GM21423 (cell line): ENCODE data around the gene AKAP10.
"Not testable (repeated sequence)": the region's sequence is repeated elsewhere in the genome, so short reads cannot be mapped to it uniquely, and the experiment has no call there.

ENCODE experiments used
- ATAC-seq: cut with Tn5 transposase; IDR thresholded peaks from one replicate; pipeline ENCODE4 v1.9.1; 2021; ENCODE audit warnings: mild to moderate bottlenecking, moderate library complexity; ENCODE audit not compliant: unreplicated experiment

Gene AKAP10

DNA sequence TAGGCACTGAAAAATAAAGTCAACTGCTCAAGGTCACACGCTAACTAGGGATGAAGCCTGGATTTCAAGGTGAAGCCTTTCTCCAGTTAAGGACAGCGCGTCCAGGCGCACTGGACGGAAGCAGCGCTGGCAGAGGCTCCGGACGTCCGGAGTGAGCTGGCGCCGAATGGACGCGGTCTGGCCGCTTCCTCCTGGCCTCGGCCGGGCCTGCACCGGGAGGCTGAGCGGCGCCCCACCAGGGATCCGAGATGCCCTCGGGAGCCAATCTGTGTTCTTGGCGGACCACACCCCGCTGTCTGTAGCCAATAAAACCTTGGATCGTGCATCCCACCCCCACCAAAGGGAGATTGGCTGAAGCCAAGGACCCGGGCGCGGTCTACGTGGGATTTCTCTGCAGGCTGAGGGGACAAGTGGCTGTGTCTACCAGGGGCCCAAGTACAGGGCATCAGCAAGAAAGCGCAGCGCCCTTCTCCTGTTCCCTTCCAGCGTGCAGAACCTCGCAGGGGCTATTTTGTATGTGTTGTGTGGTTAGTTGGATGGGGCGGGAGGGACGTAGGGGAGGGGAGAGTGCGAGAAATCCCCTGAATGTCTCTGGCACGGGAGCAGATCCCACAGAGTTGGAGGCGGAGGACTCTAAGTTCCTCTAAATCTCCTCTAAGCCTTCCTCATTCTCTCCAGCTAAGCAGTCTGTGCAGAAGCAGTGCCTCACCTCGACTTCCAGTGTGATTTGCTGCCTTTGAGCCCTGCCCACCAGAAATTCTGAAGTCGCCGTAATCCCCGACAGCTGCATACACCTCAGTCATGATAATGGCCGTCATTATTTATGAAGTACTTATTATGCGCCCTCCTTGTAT, 2.5 kb upstream of the AKAP10 start:
- ATAC-seq, result no peak

DNA sequence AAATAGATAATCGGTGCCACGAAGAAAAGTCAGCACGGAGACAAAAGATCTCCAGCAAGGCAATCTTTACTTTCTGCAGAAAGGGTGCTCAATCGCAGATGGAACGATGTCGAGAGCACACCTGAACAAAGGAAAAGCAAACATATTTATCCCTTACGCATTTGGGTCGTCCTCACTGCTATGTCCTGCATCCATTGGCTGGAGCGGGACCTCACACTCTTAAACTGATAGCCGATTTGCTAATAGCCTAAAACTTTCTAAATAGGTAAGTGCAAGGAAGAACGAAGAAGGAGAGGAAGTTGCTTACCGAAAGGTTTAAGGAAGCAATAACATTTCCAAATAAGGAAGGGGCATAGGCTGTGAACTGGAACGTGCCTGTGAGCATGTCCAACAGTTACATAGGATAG, 1.2 kb upstream of the AKAP10 start:
- no peak for ATAC-seq

DNA sequence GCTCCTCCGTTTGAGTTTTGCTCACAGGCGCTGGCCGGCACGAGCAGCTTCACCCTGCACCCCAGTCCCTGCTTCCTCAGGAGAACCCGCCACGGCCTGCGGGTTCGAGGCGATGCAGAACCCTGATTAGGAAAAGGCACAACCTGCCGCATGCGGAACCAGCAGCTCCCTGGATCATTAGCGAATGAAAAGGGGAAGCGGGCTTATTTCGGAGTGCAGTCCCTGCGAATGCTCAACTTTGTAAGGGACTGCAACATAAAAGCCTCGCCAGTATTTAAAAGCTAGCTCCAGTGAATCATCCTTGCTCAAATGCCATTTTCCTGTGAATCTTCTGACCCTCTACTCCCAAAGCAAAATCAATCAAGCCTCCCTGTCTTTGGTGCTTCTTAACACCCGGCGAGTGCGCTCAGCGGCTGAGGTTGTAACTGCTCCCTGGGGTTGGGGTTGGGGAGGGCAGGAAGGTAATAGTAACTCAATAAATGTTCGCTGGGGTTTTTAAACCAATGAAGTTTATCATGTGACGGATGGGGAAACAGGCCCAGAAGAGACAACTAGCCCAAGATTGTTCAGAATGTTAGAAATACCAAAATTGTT, 678 bp upstream of the AKAP10 start:
- ATAC-seq, result peak; percentile 36

DNA sequence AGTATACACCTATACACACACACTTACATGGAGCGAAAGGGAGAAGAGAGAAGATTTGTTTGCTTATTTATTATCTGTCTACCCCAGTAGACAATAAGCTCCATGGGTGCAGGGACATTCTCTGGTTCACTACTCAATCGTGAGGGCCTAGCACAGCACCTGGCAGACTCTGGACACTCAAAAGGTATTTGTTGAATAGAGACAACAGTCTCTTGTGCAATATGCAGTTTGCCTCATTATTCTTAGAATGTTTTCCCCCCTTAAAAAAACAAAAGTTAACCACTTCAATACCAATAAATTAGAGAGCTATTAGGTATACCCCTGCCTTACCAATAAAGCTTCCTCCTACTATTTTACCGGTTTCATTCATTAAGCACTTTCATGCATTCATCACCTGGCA, 2.0 kb downstream of the AKAP10 start:
- ATAC-seq, result no peak

DNA sequence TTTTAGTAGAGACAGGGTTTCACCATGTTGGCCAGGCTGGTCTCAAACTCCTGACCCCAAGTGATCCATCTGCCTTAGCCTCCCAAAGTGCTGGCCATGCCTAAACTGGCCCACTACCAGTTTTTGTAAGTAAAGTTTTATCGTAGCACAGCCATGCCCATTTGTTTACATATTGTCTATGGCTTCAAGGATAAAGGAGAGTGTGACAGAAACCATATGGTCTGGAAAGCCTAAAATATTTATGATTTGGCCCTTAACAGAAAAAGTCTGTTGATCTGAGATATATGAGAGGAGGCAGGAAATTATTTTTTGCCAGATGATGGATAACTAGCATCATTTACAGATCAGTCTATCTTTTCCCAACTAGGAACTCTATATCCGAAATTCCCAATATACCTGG, 4.5 kb downstream of the AKAP10 start:
- ATAC-seq, result no peak

DNA sequence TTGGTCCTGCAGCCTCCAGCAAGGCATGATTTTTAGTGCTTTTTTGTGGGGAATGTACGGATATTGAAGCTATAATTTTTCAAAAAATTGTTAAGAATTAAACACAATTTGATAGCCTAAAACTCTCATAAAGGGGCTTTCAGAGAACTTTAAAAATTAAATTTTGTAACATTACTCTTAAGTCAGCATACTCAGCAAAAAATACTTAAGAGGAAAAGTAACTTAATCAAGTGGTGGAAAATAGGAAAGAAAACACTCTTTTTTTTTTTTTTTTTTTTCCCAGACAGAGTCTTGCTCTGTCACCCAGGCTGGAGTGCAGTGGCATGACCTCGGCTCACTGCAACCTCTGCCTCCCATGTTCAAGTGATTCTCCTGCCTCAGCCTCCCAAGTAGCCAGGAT, 14.7 kb downstream of the AKAP10 start:
- not testable (repeated sequence) for ATAC-seq

DNA sequence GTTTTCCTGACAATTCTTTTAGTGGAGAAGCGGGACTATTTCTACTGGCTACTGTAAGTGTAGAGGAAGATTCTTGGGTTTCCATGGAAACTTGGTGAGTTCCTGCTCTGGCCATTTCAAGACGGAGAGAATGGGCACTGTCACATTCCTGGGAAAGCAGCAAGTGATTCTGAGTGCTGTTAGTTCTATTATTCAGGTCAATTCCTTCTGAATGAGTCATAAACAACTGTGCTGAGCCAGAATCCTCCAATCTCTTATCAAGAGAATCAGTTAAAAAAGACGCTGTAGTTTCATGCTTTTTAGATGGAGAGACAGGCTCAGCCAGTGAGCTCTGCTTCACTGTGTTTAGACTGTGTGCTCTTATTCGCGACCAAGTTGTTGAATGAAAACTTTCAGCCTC, 19.6 kb downstream of the AKAP10 start:
- no peak for ATAC-seq

DNA sequence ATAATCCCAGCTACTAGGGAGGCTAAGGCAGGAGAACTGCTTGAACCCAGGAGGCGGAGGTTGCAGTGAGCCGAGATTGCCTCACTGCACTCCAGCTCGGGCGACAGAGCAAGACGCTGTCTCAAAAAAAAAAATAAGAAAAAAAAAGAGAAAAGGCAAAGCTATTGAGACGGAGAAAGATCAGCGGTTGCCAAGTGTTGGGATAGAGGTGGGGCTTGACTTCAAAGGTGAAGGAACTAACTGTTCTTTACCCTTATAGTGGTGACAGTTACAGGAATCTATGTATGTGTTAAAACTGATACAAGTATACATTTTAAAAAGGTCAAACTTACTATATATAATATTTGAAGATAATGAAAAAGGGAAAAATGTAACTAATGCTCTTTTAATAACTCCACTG, 22.5 kb downstream of the AKAP10 start:
- no peak for ATAC-seq

DNA sequence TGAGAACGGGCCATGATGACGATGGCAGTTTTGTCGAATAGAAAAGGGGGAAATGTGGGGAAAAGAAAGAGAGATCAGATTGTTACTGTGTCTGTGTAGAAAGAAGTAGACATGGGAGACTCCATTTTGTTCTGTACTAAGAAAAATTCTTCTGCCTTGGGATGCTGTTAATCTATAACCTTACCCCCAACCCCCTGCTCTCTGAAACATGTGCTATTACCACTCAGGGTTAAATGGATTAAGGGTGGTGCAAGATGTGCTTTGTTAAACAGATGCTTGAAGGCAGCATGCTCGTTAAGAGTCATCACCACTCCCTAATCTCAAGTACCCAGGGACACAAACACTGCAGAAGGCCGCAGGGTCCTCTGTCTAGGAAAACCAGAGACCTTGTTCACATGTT, 26.2 kb downstream of the AKAP10 start:
- ATAC-seq, result not testable (repeated sequence)

DNA sequence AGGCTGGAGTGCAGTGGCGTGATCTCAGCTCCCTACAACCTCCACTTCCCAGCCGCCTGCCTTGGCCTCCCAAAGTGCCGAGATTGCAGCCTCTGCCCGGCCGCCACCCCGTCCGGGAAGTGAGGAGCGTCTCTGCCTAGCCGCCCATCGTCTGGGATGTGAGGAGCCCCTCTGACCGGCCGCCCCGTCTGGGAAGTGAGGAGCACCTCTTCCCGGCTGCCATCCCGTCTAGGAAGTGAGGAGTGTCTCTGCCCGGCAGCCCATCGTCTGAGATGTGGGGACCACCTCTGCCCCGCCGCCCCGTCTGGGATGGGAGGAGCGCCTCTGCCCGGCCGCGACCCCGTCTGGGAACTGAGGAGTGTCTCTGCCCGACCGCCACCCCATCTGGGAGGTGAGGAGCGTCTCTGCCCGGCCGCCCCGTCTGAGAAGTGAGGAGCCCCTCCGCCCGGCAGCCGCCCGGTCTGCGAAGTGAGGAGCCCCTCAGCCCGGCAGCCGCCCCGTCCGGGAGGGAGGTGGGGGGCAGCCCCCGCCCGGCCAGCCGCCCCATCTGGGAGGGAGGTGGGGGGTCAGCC, 26.9 kb downstream of the AKAP10 start:
- not testable (repeated sequence) for ATAC-seq

DNA sequence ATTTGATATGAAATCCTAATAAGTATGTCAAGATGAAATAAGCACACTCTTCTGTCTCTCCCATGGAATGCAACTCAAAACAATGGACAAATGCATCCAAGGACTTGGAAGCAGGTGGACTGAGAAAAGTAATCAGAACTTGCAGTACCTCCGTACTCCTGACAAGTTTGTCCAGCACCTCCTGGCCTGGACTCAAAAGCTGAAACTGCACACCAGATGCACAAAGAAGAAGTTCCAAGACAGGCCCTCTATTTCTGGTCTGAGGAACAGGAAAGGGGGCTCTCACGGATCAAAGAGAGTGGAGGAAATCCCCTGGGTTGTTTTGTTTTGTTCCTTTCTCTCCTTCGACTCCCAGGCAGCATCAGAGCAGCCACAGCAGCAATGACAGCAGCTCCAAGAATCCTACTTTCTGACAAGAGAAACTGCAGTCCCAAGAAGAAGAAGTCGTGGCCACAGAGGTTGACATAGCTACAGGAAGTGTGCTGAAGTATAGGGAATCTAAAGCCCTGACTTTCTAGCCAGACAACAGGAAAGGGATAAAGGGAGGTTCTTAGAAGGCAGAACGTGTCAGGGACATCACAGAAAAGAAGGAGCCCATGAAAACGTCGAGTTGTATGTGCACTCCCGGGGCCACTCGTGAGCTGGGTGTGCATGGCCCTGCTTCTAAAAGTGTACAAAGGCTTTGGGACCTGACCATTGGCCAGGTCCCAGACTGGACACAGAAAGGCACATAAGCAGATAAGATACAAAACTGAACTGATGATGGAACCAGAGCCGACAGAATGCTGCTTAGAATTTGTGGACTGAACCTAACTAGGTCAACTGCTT, 29.3 kb downstream of the AKAP10 start:
- no peak for ATAC-seq

DNA sequence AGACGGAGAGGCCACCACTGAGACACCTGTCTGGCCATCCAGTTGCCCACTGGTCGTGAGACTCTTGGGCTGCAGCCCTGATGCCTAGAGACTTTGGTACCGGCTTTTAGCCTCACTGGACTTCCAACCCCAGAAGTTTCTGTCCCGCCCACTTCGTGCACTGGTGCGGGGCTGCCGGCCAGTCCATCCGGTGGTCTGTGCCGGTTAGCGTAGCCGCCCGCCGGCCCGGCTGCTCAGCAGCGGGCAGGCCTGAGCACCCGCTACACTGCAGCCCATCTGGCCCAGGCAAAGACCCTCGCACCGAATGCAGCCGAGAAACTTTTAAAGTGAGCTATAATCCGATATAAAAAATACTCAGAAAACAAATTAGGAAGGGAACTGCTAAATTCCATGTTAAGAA, 30.7 kb downstream of the AKAP10 start:
- ATAC-seq, result no peak

DNA sequence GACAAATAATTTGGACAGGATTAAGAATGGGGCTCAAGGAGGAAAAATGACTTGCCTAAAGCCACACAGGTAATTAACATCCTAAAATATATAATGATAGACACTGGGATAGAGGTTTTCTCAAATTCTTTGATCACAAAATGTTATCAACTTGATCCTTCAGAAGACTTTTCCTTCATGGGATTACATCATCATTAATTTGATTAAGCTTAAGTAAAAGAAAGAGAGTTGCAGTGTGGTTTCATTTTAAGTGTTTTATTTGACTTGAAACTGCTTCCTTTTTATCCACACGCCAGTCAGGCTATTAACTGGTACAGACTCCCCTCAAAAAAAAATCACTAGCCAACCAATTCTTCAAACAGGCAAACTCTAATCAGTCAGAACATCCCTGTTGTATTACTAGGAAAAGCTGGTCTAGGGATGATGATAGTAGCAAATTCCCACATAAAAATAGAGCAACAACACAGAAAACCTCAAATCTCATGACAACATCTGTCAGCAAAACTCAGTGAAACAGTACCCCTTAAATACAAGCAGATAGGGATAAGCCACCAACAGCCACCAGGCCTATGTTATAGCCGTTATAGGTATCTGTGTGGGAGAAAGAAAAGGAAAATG, 32.5 kb downstream of the AKAP10 start:
- no peak for ATAC-seq

DNA sequence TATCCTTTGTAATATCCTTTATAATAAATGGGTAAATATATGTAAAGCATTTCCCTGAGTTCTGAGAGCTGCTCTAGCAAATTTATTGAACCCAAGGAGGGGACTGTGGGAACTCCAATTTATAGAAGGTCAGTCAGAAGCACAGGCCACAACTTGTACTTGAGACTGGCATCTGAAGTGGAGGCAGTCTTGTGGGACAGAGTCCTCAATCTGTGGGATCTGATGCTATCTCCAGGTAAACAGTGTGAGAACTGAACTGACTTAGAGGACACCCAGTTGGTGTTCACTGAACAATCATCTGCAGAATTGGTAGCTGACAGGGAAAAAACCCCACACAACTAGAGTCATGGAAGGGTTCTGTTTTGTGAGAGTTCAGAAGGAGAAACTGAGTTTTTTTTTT, 34.0 kb downstream of the AKAP10 start:
- ATAC-seq, result no peak

DNA sequence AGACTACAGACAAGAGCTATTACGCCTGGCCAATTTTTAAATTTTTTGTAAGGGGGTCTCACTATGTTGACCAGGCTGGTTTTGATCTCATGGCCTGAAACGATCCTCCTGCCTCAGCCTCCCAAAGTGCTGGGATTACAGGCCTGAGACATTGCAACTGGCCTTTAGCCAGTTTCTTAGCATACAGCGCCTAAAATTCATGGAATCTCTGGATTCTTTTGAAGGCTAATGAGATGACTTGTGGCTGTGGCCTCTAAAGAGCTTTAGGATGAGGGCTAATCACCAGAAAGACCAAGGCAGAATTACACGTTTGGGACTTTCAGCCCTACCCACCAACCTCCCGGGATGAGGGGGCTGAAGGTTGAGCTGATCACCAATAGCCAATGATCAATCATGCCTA, 34.6 kb downstream of the AKAP10 start:
- ATAC-seq, result no peak

DNA sequence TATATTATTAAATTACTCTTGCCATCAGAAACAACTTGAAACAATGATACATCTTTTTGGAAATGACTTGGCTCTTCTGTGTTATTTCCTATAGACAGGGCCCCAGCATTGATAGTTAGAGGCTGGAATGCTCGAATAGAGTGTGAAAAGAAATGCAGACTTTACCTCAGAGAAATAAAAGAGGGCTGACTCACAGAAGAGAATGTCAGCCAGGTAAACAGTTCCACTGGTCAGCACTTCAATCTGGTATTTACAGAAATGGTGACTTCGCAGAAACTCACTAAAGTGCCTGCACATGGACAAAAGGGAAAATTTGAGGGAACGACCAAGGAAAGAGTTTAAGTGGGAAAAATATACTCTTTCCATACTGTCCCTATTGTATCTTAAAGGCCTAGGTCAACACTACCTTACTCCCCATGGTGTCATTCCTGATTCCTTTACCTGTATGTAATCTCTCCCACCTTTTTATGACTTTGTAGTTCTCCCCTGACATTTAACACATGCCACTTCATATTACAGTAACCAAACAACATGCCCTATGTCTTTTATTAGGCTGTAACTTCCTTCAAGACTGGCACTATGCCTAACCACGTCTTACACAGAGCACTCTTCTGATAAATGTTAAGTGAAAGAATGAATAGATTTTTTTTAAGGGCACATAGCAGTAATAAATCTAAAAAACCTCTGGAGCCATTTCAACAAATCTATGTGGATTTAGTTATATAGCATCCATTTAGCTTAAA, 36.7 kb downstream of the AKAP10 start:
- no peak for ATAC-seq

DNA sequence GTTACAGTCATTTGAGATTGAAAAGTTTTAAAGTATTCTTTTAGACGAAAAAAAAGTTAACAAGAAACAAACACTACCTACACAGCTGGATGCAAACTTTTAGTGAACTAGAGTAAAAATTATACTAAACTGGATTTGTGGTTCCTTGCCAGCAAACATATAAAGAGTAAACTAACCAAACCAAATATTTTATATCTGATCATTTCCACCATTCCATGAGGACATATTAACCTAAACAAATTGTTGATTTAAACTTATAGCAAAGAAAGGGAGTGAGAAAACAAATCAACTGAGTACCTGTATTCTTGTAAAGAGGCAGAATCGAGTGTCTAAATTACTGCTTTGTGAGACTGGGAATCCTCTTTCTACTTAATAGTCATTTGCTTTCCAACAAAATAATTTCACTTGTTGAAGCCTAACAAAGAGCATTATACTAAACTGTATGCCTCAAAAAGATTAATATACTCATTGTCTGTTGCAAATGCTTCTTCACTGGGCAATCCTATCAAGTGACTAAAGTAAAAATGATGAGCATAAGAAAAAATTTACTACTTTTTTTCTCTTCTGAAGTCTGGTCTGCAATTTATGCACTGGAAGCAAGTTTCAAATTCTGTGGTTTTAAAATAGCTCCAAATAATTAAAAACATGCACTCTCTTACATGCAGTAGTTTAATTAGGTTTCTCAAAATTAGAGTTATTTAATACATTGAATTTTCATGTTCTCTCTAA, 37.5 kb downstream of the AKAP10 start:
- ATAC-seq, result no peak

DNA sequence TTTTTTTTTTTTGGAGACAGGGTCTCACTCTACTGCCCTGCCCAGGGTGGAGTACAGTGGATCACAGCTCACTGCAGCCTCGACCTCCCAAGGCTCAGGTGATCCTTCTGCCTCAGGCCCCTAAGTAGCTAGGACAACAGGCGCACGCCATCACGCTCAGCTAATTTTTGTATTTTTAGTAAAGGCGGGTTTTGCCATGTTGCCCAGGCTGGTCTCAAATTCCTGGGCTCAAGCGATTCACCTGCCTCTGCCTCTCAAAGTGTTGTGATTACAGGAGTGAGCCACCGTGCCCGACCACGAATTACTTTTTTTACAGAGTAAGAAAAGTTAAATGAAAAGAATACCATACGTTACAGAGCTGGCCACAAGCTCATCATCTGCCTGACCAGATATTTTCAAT, 38.9 kb downstream of the AKAP10 start:
- no peak for ATAC-seq

DNA sequence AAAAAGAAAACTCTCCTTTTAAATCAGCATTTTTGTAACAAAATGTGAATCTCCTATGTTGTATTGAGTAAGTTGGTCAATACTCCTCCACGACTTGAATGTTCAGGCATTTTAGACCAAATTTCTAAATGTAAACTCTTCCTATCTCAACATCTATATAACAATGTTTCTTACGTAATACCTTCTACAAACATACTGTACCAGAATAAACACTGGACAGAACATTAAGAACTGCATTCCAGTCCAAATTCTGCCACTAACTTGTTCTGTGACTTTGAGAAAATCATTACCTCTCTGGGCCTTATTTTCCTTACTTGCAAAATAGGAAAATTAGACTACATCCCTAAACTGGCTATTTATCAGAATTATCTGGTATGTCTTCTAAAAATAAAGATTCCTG, 40.1 kb downstream of the AKAP10 start:
- ATAC-seq, result no peak

DNA sequence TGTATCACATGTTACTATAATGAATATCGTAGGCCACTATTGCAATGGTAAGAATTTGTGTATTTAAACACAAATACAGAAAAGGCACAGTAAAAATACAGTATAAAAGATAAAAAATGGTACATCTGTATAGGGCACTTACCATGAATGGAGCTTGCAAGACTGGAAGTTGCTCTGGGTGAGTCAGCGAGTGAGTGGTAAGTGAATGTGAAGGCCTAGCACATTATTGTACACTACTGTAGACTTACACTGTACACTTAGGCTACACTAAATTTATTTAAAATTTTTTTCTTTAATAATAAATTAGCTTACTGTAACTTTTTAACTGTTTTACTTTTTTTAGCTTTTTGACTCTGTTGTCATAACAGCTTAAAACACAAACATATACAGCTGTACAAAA, 42.5 kb downstream of the AKAP10 start:
- ATAC-seq, result no peak
